Activated CD8-positive, alpha-beta memory T cell treated with anti-CD3 and anti-CD28 coated beads, Interleukin-2, amount 10 ng/mL, durations not matched to agents 7 days and 5 days (primary cell): ENCODE results near the gene SRSF12. TPM values are rescaled to one million over a fixed set of nuclear protein-coding genes. Genes with fewer than 3 reads are reported as not detected.

Experiments
- ATAC-seq: fragments of 150-1000 bp; cut with Tn5 transposase; one replicate; pipeline ENCODE4 v1.10.0; 2021; ENCODE audit warnings: moderate library complexity
- CTCF ChIA-PET: fragments of 350-600 bp; sonication (Branson Sonifier 250); formaldehyde crosslinking; loops from one replicate; lab custom pipeline; 2021; ENCODE audit warnings: antibody characterized with exemption; lab: Charles Lee
- DNase-seq: peaks from one replicate; pipeline ENCODE4 v3.0.0-alpha.2; 2020
- H3K27ac Mint-ChIP-seq: one replicate; pipeline ENCODE4 v1.8.0; 2021; ENCODE audit warnings: mild to moderate bottlenecking, mixed read lengths
- H3K27me3 Mint-ChIP-seq: one replicate; pipeline ENCODE4 v1.8.0; 2021; ENCODE audit warnings: mixed read lengths
- H3K36me3 Mint-ChIP-seq: one replicate; pipeline ENCODE4 v1.8.0; 2021; ENCODE audit warnings: mild to moderate bottlenecking, mixed read lengths
- H3K4me1 Mint-ChIP-seq: one replicate; pipeline ENCODE4 v1.8.0; 2021; ENCODE audit warnings: mixed read lengths
- H3K4me3 Mint-ChIP-seq: one replicate; pipeline ENCODE4 v1.8.0; 2021; ENCODE audit warnings: mild to moderate bottlenecking, moderate library complexity, mixed read lengths
- H3K9me3 Mint-ChIP-seq: one replicate; pipeline ENCODE4 v1.8.0; 2022; ENCODE audit warnings: low read depth, mixed read lengths
- total RNA-seq, 2 experiments: library from RNA; stranded (reverse); gene quantifications; one replicate each; pipeline ENCODE4 v1.2.3, GENCODE V29; 2021

The SRSF12 gene
- total RNA-seq, 2 experiments from 2014 or later: not detected

GRCh38 chr6:89057759-89058158 lies 60.1 kb downstream of the SRSF12 start:
- H3K9me3 Mint-ChIP-seq: no peaks in the 10 kb centered on the region
- H3K27ac Mint-ChIP-seq: no peak overlapping the region
- H3K36me3 Mint-ChIP-seq: no peaks in the 10 kb centered on the region
- CTCF ChIA-PET: no interaction called here
- no peaks in the 10 kb centered on the region for H3K27me3 Mint-ChIP-seq
- ATAC-seq (no peak), DNase-seq (no peak)
- no peaks in the 10 kb centered on the region for H3K4me1 Mint-ChIP-seq
- no peak overlapping the region for H3K4me3 Mint-ChIP-seq

DNA sequence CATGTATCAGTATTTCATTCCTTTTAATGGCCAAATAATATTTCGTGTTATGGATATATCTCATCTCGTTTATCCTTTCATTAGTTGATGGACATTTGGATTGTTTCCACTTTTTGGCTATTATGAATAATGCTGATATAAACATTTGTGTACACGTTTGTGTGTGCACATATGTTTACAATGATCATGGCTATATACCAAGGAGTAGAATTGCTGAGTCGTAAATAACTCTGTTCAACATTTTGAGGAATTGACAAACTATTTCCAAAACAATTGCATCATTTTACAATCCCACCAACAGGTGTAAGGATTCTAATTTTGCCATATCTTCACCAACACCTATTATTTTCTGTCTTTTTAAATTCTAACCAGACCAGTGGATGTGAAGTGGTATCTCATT lies 63.7 kb downstream of the SRSF12 start:
- no peak for ATAC-seq
- Mint-ChIP-seq H3K9me3 (no peaks in the 10 kb centered on the region), H3K4me1 (peaks cover 19% of the 10 kb centered on the region), H3K4me3 (no peak overlapping the region), H3K27ac (no peak overlapping the region), H3K27me3 (no peaks in the 10 kb centered on the region), H3K36me3 (no peaks in the 10 kb centered on the region)
- CTCF ChIA-PET: no interaction called here
- DNase-seq: no peak

- no peak for DNase-seq
- H3K27ac Mint-ChIP-seq: no peak overlapping the region
- no peak overlapping the region for H3K4me3 Mint-ChIP-seq
- CTCF ChIA-PET: no interaction called here
- H3K9me3 Mint-ChIP-seq: no peaks in the 10 kb centered on the region
- no peak for ATAC-seq
- H3K4me1 Mint-ChIP-seq: peaks cover 19% of the 10 kb centered on the region
- H3K27me3 Mint-ChIP-seq: no peaks in the 10 kb centered on the region
- no peaks in the 10 kb centered on the region for H3K36me3 Mint-ChIP-seq
These were observed 66.2 kb downstream of the SRSF12 start for GRCh38 chr6:89051676-89052075.

DNA sequence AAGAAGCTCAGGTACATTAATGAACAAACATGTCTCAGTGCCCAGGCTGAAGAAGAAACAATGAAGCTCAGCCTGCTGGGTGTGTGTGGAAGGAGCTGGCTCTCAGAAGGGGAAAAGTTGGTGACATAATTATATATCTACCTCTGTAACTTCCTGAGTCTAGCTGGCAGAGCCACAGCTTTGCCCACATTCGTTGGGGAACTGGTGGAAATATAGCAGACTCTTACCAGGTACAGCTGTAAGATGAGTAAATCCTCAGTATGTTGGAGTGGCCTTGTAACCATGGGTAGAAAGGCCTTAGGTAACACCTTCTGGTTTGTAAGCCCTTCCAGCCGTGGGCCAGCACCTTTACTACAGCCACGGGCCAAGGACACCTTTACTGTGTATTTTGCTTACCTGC lies 67.2 kb downstream of the SRSF12 start:
- DNase-seq: no peak
- H3K9me3 Mint-ChIP-seq: no peaks in the 10 kb centered on the region
- no peak overlapping the region for H3K4me3 Mint-ChIP-seq
- H3K36me3 Mint-ChIP-seq: no peaks in the 10 kb centered on the region
- no peak overlapping the region for H3K27ac Mint-ChIP-seq
- no peaks in the 10 kb centered on the region for H3K27me3 Mint-ChIP-seq
- peaks cover 19% of the 10 kb centered on the region for H3K4me1 Mint-ChIP-seq
- CTCF ChIA-PET: no interaction called here
- ATAC-seq: no peak

DNA sequence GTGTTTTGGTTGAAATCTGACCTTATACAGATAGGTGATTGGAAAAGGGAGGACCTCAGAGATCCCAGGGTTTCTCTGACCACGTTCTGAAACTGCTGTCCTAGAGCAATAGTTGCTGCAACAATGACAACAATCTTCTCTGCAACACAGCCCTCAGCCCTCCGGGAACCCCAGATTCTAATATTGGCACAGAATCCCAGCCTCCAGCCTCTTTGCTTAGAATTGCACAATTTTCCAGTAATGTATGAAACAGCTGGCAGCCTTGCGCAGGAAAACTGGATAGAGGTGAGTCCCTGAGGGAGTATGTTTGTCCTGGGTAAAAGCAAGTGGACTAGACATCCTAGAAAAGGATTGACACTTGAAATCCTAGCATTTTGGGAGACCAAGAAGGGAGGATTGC lies 67.7 kb downstream of the SRSF12 start:
- no peaks in the 10 kb centered on the region for H3K36me3 Mint-ChIP-seq
- no peaks in the 10 kb centered on the region for H3K9me3 Mint-ChIP-seq
- ATAC-seq (no peak), DNase-seq (no peak)
- H3K4me3 Mint-ChIP-seq: no peak overlapping the region
- H3K27me3 Mint-ChIP-seq: no peaks in the 10 kb centered on the region
- H3K27ac Mint-ChIP-seq: no peak overlapping the region
- CTCF ChIA-PET: no interaction called here
- H3K4me1 Mint-ChIP-seq: peaks cover 19% of the 10 kb centered on the region

DNA sequence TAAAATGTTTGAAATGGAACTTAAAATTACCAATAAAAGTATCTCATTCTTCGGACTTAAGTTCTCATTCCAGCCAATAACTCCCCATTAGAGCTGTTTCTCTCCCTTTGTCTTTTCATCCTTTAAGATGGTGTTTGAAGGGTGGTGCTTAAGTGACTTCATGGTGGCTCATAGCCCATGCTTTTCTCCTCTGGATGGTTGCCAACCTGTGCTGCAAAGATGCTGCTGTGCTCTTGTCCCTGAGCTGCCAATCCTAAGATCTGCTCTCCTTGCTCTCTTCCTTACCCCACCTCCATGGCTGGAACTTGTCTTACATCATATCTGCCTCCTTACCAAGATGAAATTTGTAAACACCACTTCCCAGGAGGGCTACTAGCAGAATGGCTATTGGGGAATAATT lies 68.9 kb downstream of the SRSF12 start:
- DNase-seq: no peak
- CTCF ChIA-PET: no interaction called here
- H3K27ac Mint-ChIP-seq: no peak overlapping the region
- H3K4me3 Mint-ChIP-seq: no peak overlapping the region
- peaks cover 19% of the 10 kb centered on the region for H3K4me1 Mint-ChIP-seq
- no peaks in the 10 kb centered on the region for H3K36me3 Mint-ChIP-seq
- H3K27me3 Mint-ChIP-seq: no peaks in the 10 kb centered on the region
- no peaks in the 10 kb centered on the region for H3K9me3 Mint-ChIP-seq
- no peak for ATAC-seq

- ATAC-seq (no peak), DNase-seq (no peak)
- Mint-ChIP-seq H3K27ac (no peak overlapping the region), H3K4me3 (no peak overlapping the region), H3K4me1 (peaks cover 19% of the 10 kb centered on the region), H3K36me3 (no peaks in the 10 kb centered on the region), H3K9me3 (no peaks in the 10 kb centered on the region), H3K27me3 (no peaks in the 10 kb centered on the region)
- CTCF ChIA-PET: no interaction called here
These were observed 69.5 kb downstream of the SRSF12 start for GRCh38 chr6:89048288-89048923.

GRCh38 chr6:89047473-89047872 lies 70.4 kb downstream of the SRSF12 start:
- no peaks in the 10 kb centered on the region for H3K27me3 Mint-ChIP-seq
- no peak overlapping the region for H3K27ac Mint-ChIP-seq
- ATAC-seq (no peak), DNase-seq (no peak)
- CTCF ChIA-PET: interaction anchor here (0.6 to 0.7 kb wide), 2 partner anchors 27 to 31 kb away, joined by 3 read pairs; no protein-coding TSS in a partner anchor
- peaks cover 23% of the 10 kb centered on the region for H3K4me1 Mint-ChIP-seq
- H3K36me3 Mint-ChIP-seq: no peaks in the 10 kb centered on the region
- no peaks in the 10 kb centered on the region for H3K9me3 Mint-ChIP-seq
- H3K4me3 Mint-ChIP-seq: no peak overlapping the region

Other genes starting within 250 kb of the SRSF12 start
- gene RNGTT, start 154.5 kb downstream of the SRSF12 start, total RNA-seq: 10 to 100 TPM; 19.9 to 25.1 TPM
- gene PNRC1, start 37.3 kb downstream of the SRSF12 start, total RNA-seq: 10 to 100 TPM; 66.9 to 71.8 TPM
- gene PM20D2, start 28.0 kb upstream of the SRSF12 start, total RNA-seq: 10 to 100 TPM; 13.1 to 16.6 TPM
- gene GABRR1, start 99.3 kb upstream of the SRSF12 start, total RNA-seq: not detected
- 1 to 10 TPM in 1 of 2 experiments, under 1 TPM in 1; 0.67 to 1.0 TPM for gene GABRR2, start 197.2 kb upstream of the SRSF12 start, total RNA-seq
- 10 to 100 TPM; 26.1 to 31.2 TPM for gene UBE2J1, start 234.7 kb upstream of the SRSF12 start, total RNA-seq